ENCODE results near the gene IL19. TPM values are rescaled to one million over a fixed set of nuclear protein-coding genes. Genes with fewer than 3 reads are reported as not detected.

Gene IL19, protein sequence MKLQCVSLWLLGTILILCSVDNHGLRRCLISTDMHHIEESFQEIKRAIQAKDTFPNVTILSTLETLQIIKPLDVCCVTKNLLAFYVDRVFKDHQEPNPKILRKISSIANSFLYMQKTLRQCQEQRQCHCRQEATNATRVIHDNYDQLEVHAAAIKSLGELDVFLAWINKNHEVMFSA
- polyA plus RNA-seq (2013), result not detected in 2 replicates

DNA sequence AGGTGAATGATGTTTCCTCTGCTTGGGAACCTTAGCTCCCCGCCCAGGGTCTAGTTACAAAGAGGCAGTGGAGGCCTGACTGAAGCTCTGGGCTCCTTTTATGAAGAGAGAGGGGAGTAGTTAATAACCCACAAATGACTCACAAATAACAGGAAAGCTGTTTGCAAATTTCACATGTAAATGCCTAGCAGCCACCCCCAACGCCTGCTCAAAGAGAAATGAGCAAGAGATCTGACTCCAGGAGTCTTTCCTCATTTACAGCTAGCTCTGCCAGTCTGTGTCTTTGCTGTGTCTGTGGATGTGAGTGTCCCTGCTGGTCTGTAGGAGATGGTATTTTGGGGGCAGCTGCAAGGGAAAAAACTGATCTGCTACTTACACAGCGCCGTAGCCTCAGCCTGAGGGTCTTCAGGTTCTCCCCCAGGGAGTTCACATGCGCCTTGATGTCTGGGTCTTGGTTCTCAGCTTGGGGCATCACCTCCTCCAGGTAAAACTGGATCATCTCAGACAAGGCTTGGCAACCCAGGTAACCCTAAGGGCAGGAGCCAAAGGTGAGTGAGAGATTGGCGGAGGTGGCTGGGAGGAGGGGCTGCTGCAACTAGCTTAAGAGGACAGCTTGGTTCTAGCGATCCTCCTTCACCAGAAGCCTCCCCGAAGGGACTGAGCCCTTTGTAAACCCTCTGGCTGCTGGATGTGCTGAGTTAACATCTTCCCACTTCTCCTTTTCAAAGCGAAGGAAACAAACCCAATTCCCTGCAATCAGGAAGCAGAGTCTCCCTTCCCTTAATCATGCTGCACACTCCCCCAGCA is at the start of gene IL19:
IL19 (plus strand) TSS at position 243 of the 807 bp plus-strand sequence. CDS start 65,890 bp downstream, outside the sequence.
- H3K9me3 ChIP-seq (ENCODE audit: insufficient read depth, low read depth, low read length), result no peaks in the 10 kb centered on the region
- no peak within 1 kb of the TSS for H2AFZ ChIP-seq (ENCODE audit: insufficient read depth, low read length, poor library complexity)
- no peak within 1 kb of the TSS for H3K14ac ChIP-seq (ENCODE audit: low read length)
- peak in 1 of 2 donors; percentile 21 for DNase-seq
- no peak within 1 kb of the TSS for H2BK12ac ChIP-seq (ENCODE audit: low read length)
- H3K27ac ChIP-seq (ENCODE audit: low read depth, low read length), result no peak within 1 kb of the TSS
- no peak within 1 kb of the TSS for H2AK5ac ChIP-seq (ENCODE audit: low read length)
- no peaks in the 10 kb centered on the region for H3K27me3 ChIP-seq (ENCODE audit: insufficient read depth, low read length)
- no peak within 1 kb of the TSS for H3K18ac ChIP-seq (ENCODE audit: low read length)
- no peaks in the 10 kb centered on the region for H3K79me1 ChIP-seq (ENCODE audit: low read length)
- H3K4me3 ChIP-seq (ENCODE audit: low read depth, low read length), result no peak within 1 kb of the TSS
- no peak within 1 kb of the TSS for H3K4me2 ChIP-seq (ENCODE audit: low read length)
- H3K4ac ChIP-seq (ENCODE audit: low read depth, low read length), result no peak within 1 kb of the TSS
- H3K4me1 ChIP-seq (ENCODE audit: control insufficient read depth in 1 of 2, insufficient read depth in 2 of 2, low read length in 2 of 2), result peaks cover 3 to 6% of the 10 kb centered on the region in 2 experiments
- H4K12ac ChIP-seq (ENCODE audit: low read depth, low read length), result no peak within 1 kb of the TSS
- no peak within 1 kb of the TSS for H2BK5ac ChIP-seq (ENCODE audit: low read depth, low read length, poor library complexity)
- no CpG with 5 or more reads among the region's 9 CpGs for WGBS (ENCODE audit: extremely low coverage, insufficient coverage, insufficient read length)
- H3K79me2 ChIP-seq (ENCODE audit: control insufficient read depth, insufficient read depth, low read length, poor library complexity), result no peaks in the 10 kb centered on the region
- no peak within 1 kb of the TSS for H2BK120ac ChIP-seq (ENCODE audit: insufficient read depth, low read length, poor library complexity)
- no peak within 1 kb of the TSS for H4K91ac ChIP-seq (ENCODE audit: low read depth, low read length)
- no peak within 1 kb of the TSS for H3K23ac ChIP-seq (ENCODE audit: low read length)
- no peak within 1 kb of the TSS for H4K8ac ChIP-seq (ENCODE audit: low read depth, low read length)
- H3K36me3 ChIP-seq (ENCODE audit: control insufficient read depth in 1 of 2, insufficient read depth in 2 of 2, low read length in 2 of 2), result no peaks in the 10 kb centered on the region
- no peak within 1 kb of the TSS for H3K9ac ChIP-seq (ENCODE audit: low read length)

DNA sequence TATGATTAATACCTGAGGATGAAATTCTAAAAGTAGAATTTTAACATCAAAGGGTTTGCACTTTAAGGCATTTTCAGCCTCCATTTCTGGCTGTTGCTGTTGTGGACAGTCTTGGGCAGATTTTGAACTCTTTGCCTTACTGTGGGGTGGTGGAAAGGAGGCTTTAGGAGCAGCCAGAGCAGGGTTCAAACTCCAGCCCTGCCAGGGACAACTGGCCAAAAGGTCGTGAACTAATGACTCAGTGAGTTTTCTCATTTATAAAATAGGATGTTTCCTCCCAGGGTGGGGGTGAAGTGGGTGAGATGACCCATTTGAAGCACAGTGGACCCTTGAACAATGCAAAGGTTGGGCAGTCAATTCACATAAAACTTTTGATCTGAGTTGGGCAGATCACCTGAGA is 49.1 kb upstream of the IL19 start:
- H2BK5ac ChIP-seq (ENCODE audit: low read depth, low read length, poor library complexity), result no peak overlapping the region
- no peaks in the 10 kb centered on the region for H3K79me1 ChIP-seq (ENCODE audit: low read length)
- H2BK120ac ChIP-seq (ENCODE audit: insufficient read depth, low read length, poor library complexity), result no peak overlapping the region
- no peak overlapping the region for H3K18ac ChIP-seq (ENCODE audit: low read length)
- no peak overlapping the region for H3K27ac ChIP-seq (ENCODE audit: low read depth, low read length)
- no peak overlapping the region for H3K4ac ChIP-seq (ENCODE audit: low read depth, low read length)
- no peak overlapping the region for H2AFZ ChIP-seq (ENCODE audit: insufficient read depth, low read length, poor library complexity)
- no peak overlapping the region for H3K23ac ChIP-seq (ENCODE audit: low read length)
- H3K4me1 ChIP-seq (ENCODE audit: control insufficient read depth in 1 of 2, insufficient read depth in 2 of 2, low read length in 2 of 2), result peaks cover 10 to 13% of the 10 kb centered on the region in 2 experiments
- no peak overlapping the region for H2AK5ac ChIP-seq (ENCODE audit: low read length)
- H3K27me3 ChIP-seq (ENCODE audit: insufficient read depth, low read length), result no peaks in the 10 kb centered on the region
- no peaks in the 10 kb centered on the region for H3K9me3 ChIP-seq (ENCODE audit: insufficient read depth, low read depth, low read length)
- H2BK12ac ChIP-seq (ENCODE audit: low read length), result no peak overlapping the region
- WGBS (ENCODE audit: extremely low coverage, insufficient coverage, insufficient read length), result no CpG with 5 or more reads among the region's 1 CpG
- no peaks in the 10 kb centered on the region for H3K36me3 ChIP-seq (ENCODE audit: control insufficient read depth in 1 of 2, insufficient read depth in 2 of 2, low read length in 2 of 2)
- no peak overlapping the region for H4K12ac ChIP-seq (ENCODE audit: low read depth, low read length)
- H4K91ac ChIP-seq (ENCODE audit: low read depth, low read length), result no peak overlapping the region
- no peak for DNase-seq
- no peak overlapping the region for H4K8ac ChIP-seq (ENCODE audit: low read depth, low read length)
- no peak overlapping the region for H3K14ac ChIP-seq (ENCODE audit: low read length)
- H3K4me2 ChIP-seq (ENCODE audit: low read length), result no peak overlapping the region
- H3K9ac ChIP-seq (ENCODE audit: low read length), result no peak overlapping the region
- H3K4me3 ChIP-seq (ENCODE audit: low read depth, low read length), result no peak overlapping the region
- peaks cover 1% of the 10 kb centered on the region for H3K79me2 ChIP-seq (ENCODE audit: control insufficient read depth, insufficient read depth, low read length, poor library complexity)

DNA sequence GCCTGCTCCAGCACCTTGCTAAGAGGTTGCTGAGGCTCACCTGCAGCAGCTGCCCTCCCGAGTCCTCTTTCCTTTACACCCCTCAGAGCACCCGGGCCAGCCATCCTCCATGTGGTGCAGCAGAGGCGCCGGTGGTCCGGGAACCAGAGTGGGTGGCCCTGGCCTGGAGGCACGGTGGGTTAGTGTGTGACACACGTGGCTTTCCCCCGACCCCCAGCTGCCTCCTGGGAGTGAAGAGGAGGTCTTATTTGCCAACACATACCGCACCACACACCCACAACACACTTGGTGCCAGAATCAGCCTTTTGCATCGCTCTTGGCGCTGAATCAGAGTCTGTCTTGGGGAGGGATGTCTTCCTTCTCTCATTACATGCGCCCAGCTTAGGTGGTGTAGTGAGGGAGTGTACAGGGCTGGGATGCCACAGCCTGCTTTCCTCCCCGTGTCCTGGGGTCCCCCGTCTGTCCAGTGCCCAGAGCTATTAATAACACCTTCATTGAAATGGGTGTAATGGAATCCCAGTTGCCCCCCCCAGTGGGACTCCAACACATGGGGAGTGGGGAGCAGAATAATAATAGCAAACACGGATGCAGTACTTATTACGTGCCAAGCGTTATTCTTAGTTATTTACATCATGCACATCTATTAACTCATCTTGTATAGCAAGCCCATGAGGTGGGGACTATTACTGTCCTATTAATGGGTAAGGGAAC is 47.7 kb upstream of the IL19 start:
- Histone ChIP-seq H2BK12ac (ENCODE audit: low read length) (no peak overlapping the region), H4K8ac (ENCODE audit: low read depth, low read length) (no peak overlapping the region), H2BK5ac (ENCODE audit: low read depth, low read length, poor library complexity) (no peak overlapping the region), H3K27ac (ENCODE audit: low read depth, low read length) (no peak overlapping the region), H3K9ac (ENCODE audit: low read length) (no peak overlapping the region), H3K14ac (ENCODE audit: low read length) (no peak overlapping the region), H3K9me3 (ENCODE audit: insufficient read depth, low read depth, low read length) (no peaks in the 10 kb centered on the region), H2AK5ac (ENCODE audit: low read length) (no peak overlapping the region), H3K4me1 (ENCODE audit: control insufficient read depth in 1 of 2, insufficient read depth in 2 of 2, low read length in 2 of 2) (peaks cover 8 to 10% of the 10 kb centered on the region in 2 experiments), H3K27me3 (ENCODE audit: insufficient read depth, low read length) (no peaks in the 10 kb centered on the region), H3K36me3 (ENCODE audit: control insufficient read depth in 1 of 2, insufficient read depth in 2 of 2, low read length in 2 of 2) (no peaks in the 10 kb centered on the region), H3K4me3 (ENCODE audit: low read depth, low read length) (no peak overlapping the region), H4K12ac (ENCODE audit: low read depth, low read length) (no peak overlapping the region), H3K79me1 (ENCODE audit: low read length) (no peaks in the 10 kb centered on the region), H3K4ac (ENCODE audit: low read depth, low read length) (no peak overlapping the region), H4K91ac (ENCODE audit: low read depth, low read length) (no peak overlapping the region), H2AFZ (ENCODE audit: insufficient read depth, low read length, poor library complexity) (no peak overlapping the region), H2BK120ac (ENCODE audit: insufficient read depth, low read length, poor library complexity) (no peak overlapping the region), H3K4me2 (ENCODE audit: low read length) (no peak overlapping the region), H3K23ac (ENCODE audit: low read length) (no peak overlapping the region), H3K18ac (ENCODE audit: low read length) (peak overlapping the region; percentile 39), H3K79me2 (ENCODE audit: control insufficient read depth, insufficient read depth, low read length, poor library complexity) (peaks cover 1% of the 10 kb centered on the region)
- DNase-seq, result no peak
- WGBS (ENCODE audit: extremely low coverage, insufficient coverage, insufficient read length), result no CpG with 5 or more reads among the region's 17 CpGs

DNA sequence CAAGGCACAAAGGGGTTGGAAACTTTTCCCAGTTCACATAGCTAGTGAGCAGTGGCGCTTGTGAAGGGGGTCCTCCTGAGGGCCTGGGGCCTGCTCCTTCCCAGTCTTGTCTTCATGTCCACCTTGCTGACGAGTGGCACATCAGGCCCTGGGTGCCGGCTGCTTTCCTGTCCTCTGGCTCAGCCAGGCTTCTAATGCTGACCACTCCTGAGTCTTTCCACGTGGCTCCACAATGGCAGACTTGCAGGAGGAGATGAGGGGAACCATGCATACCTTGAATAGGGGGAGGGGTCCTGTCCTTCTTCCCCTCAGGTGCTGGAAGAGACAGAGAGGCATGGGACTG is 47.1 kb upstream of the IL19 start:
- no peak overlapping the region for H4K8ac ChIP-seq (ENCODE audit: low read depth, low read length)
- H3K27me3 ChIP-seq (ENCODE audit: insufficient read depth, low read length), result no peaks in the 10 kb centered on the region
- no peak overlapping the region for H3K4me3 ChIP-seq (ENCODE audit: low read depth, low read length)
- H3K4me2 ChIP-seq (ENCODE audit: low read length), result no peak overlapping the region
- no peak overlapping the region for H2BK120ac ChIP-seq (ENCODE audit: insufficient read depth, low read length, poor library complexity)
- peaks cover 1% of the 10 kb centered on the region for H3K79me2 ChIP-seq (ENCODE audit: control insufficient read depth, insufficient read depth, low read length, poor library complexity)
- no peak overlapping the region for H2AK5ac ChIP-seq (ENCODE audit: low read length)
- H4K12ac ChIP-seq (ENCODE audit: low read depth, low read length), result no peak overlapping the region
- peak overlapping the region; percentile 12 for H3K18ac ChIP-seq (ENCODE audit: low read length)
- H3K14ac ChIP-seq (ENCODE audit: low read length), result no peak overlapping the region
- H4K91ac ChIP-seq (ENCODE audit: low read depth, low read length), result no peak overlapping the region
- no peak overlapping the region for H2BK12ac ChIP-seq (ENCODE audit: low read length)
- H3K79me1 ChIP-seq (ENCODE audit: low read length), result no peaks in the 10 kb centered on the region
- no peak overlapping the region for H2BK5ac ChIP-seq (ENCODE audit: low read depth, low read length, poor library complexity)
- no peak overlapping the region for H3K27ac ChIP-seq (ENCODE audit: low read depth, low read length)
- peaks cover 8 to 10% of the 10 kb centered on the region in 2 experiments for H3K4me1 ChIP-seq (ENCODE audit: control insufficient read depth in 1 of 2, insufficient read depth in 2 of 2, low read length in 2 of 2)
- no peaks in the 10 kb centered on the region for H3K9me3 ChIP-seq (ENCODE audit: insufficient read depth, low read depth, low read length)
- WGBS (ENCODE audit: extremely low coverage, insufficient coverage, insufficient read length), result no CpG with 5 or more reads among the region's 4 CpGs
- DNase-seq, result no peak
- H3K23ac ChIP-seq (ENCODE audit: low read length), result no peak overlapping the region
- H3K9ac ChIP-seq (ENCODE audit: low read length), result no peak overlapping the region
- H3K36me3 ChIP-seq (ENCODE audit: control insufficient read depth in 1 of 2, insufficient read depth in 2 of 2, low read length in 2 of 2), result no peaks in the 10 kb centered on the region
- no peak overlapping the region for H3K4ac ChIP-seq (ENCODE audit: low read depth, low read length)
- no peak overlapping the region for H2AFZ ChIP-seq (ENCODE audit: insufficient read depth, low read length, poor library complexity)

Measured in trophoblast cell (in vitro differentiated cells and primary cell).